K562 (cell line): ENCODE measurements around the gene CNTN2. TPM values are rescaled to one million over a fixed set of nuclear protein-coding genes. Genes with fewer than 3 reads are reported as not detected.

Experiments used
- ATAC-seq: fragments of 200-7000 bp; cut with Tn5 transposase; 3 replicates; pipeline ENCODE4 v1.9.1; 2020; ENCODE audit warnings: moderate library complexity
- BruUV-seq: library from RNA; stranded (reverse); fragments of 400-500 nt; replicated peaks from 2 replicates; lab custom pipeline; 2021; lab: Mats Ljungman, UMichigan
- CTCF ChIA-PET: fragments of 300-600 bp; formaldehyde crosslinking; extraction: SDS; loops from one replicate; lab custom pipeline; 2021; ENCODE audit warnings: low intra/inter-chr PET ratio; lab: Yijun Ruan, JAX
- POLR2A ChIA-PET: fragments of 300-600, 350-650 bp; sonication (Branson Sonifier 250); formaldehyde crosslinking; extraction: SDS; loops from one replicate; lab custom pipeline; 2021; ENCODE audit warnings: antibody characterized with exemption, inconsistent platforms; lab: Yijun Ruan, JAX
- DNase-seq, 4 experiments: peaks; one replicate each; pipeline versions ENCODE4 v3.0.0 to v3.0.0-alpha.2; 2011 to 2018; ENCODE audit warnings: low spot score in 3 of 4, mixed read lengths in 3 of 4; ENCODE audit errors: extremely low read depth in 1 of 4
- FAIRE-seq: peaks from 2 replicates; lab custom pipeline; 2011; peaks lifted over from hg19 to GRCh38; lab: Jason Lieb, UNC
- H2AFZ ChIP-seq: 2 replicates; pipeline ENCODE4 v1.6.0; 2011; ENCODE audit warnings: low read depth, low read length, control low read depth, inconsistent platforms
- H3K27ac ChIP-seq: fragments of 200-600 bp; 3 replicates; pipeline ENCODE4 v1.8.0; 2011; ENCODE audit warnings: low read depth, mild to moderate bottlenecking, control low read depth, inconsistent platforms, low read length, moderate library complexity, mixed read lengths; ENCODE audit errors: extremely low read depth
- H3K27me3 ChIP-seq, 2 experiments: fragments of 300-600 bp in 1 of 2; 2 replicates in 1 of 2; 3 replicates in 1 of 2; pipeline versions ENCODE4 v1.6.0 to v1.8.0; 2011; ENCODE audit warnings: inconsistent platforms in 2 of 2, low read length in 2 of 2, mild to moderate bottlenecking in 1 of 2, mixed read lengths in 1 of 2, moderate library complexity in 1 of 2; ENCODE audit not compliant: control insufficient read depth in 2 of 2, insufficient read depth in 2 of 2
- H3K36me3 ChIP-seq: fragments of 300-600 bp; 3 replicates; pipeline ENCODE4 v1.8.0; 2011; ENCODE audit warnings: mild to moderate bottlenecking, low read length, inconsistent platforms; ENCODE audit not compliant: control insufficient read depth, insufficient read depth
- H3K4me1 ChIP-seq, 2 experiments: fragments of 200-600 bp in 1 of 2; replicated peaks in 1 of 2; 2 replicates in 1 of 2; 3 replicates in 1 of 2; pipeline versions ENCODE4 v1.5.1 to v1.8.0; 2011; ENCODE audit warnings: inconsistent platforms in 2 of 2, low read length in 2 of 2, mild to moderate bottlenecking in 1 of 2, mixed read lengths in 1 of 2, moderate library complexity in 1 of 2; ENCODE audit not compliant: control insufficient read depth in 2 of 2, insufficient read depth in 2 of 2
- H3K4me2 ChIP-seq: 2 replicates; pipeline ENCODE4 v1.6.1; 2011; ENCODE audit warnings: low read length, control low read depth, inconsistent platforms, mixed read lengths; ENCODE audit not compliant: insufficient read depth
- H3K4me3 ChIP-seq: fragments of 200-600 bp; sonication (generic), shearing (Covaris generic); 2 replicates; pipeline ENCODE4 v1.5.1; 2016; ENCODE audit warnings: control low read depth, inconsistent platforms
- H3K79me2 ChIP-seq: fragments of 200-600 bp; 3 replicates; pipeline ENCODE4 v1.8.0; 2011; ENCODE audit warnings: low read length, inconsistent platforms; ENCODE audit not compliant: control insufficient read depth, insufficient read depth
- H3K9ac ChIP-seq, 2 experiments: 2 replicates each; pipeline versions ENCODE4 v1.6.0 to v1.6.1; 2011; ENCODE audit warnings: low read depth in 2 of 2, low read length in 2 of 2, control low read depth in 1 of 2, inconsistent platforms in 1 of 2, mild to moderate bottlenecking in 1 of 2, mixed read lengths in 1 of 2; ENCODE audit not compliant: insufficient read depth in 1 of 2
- H3K9me1 ChIP-seq: one replicate; pipeline ENCODE4 v1.6.0; 2011; ENCODE audit warnings: inconsistent platforms, mild to moderate bottlenecking, low read length, moderate library complexity; ENCODE audit not compliant: control insufficient read depth, insufficient read depth
- H3K9me3 ChIP-seq: replicated peaks from 2 replicates; pipeline ENCODE4 v1.5.1; 2011; ENCODE audit warnings: low read depth, low read length, inconsistent platforms; ENCODE audit not compliant: control insufficient read depth, insufficient read depth
- H4K20me1 ChIP-seq: replicated peaks from 2 replicates; pipeline ENCODE4 v1.6.1; 2011; ENCODE audit warnings: low read length, inconsistent platforms, mixed read lengths; ENCODE audit not compliant: control insufficient read depth, insufficient read depth
- CCNT2 ChIP-seq: IDR thresholded peaks from 2 replicates; pipeline ENCODE4 v1.6.1; 2011; ENCODE audit warnings: borderline replicate concordance, low read depth, mild to moderate bottlenecking, moderate library complexity, mixed read lengths, low read length; ENCODE audit not compliant: insufficient read length; ENCODE audit errors: extremely low read depth
- CHD1 ChIP-seq: fragments of 200-600 bp; sonication (generic); IDR thresholded peaks from one replicate; pipeline ENCODE4 v1.6.1; 2012; ENCODE audit warnings: mild to moderate bottlenecking, moderate library complexity, low read length, inconsistent platforms
- DIDO1 ChIP-seq: fragments of 450-650 bp; IDR thresholded peaks from 2 replicates; pipeline ENCODE4 v1.6.1; 2016; ENCODE audit warnings: low read depth, missing biosample characterization, missing genetic modification characterization
- E2F3 ChIP-seq: fragments of 250-450 bp; sonication (Bioruptor Pico); IDR thresholded peaks from 2 replicates; pipeline ENCODE4 v1.4.0; 2020; ENCODE audit warnings: mild to moderate bottlenecking
- FOXK2 ChIP-seq, 2 experiments: fragments of 450-650 bp; IDR thresholded peaks in 1 of 2; conservative IDR thresholded peaks in 1 of 2; 2 replicates each; pipeline ENCODE4 v1.6.1; 2016; ENCODE audit warnings: low read depth in 2 of 2, mild to moderate bottlenecking in 1 of 2
- HSF4 ChIP-seq: fragments of 250-450 bp; sonication (Bioruptor Pico); IDR thresholded peaks from 2 replicates; pipeline ENCODE4 v2.1.2; 2022; ENCODE audit warnings: mild to moderate bottlenecking, moderate library complexity, borderline replicate concordance
- MCM2 ChIP-seq: fragments of 450-650 bp; IDR thresholded peaks from 2 replicates; pipeline ENCODE4 v1.6.1; 2017; ENCODE audit warnings: low read depth, mild to moderate bottlenecking
- NELFE ChIP-seq: IDR thresholded peaks from 2 replicates; pipeline ENCODE4 v1.6.1; 2011; ENCODE audit warnings: mild to moderate bottlenecking; ENCODE audit not compliant: insufficient read depth, insufficient read length
- NFYB ChIP-seq: IDR thresholded peaks from 2 replicates; pipeline ENCODE4 v1.6.1; 2011; ENCODE audit warnings: mild to moderate bottlenecking, moderate library complexity; ENCODE audit not compliant: insufficient read length; ENCODE audit errors: extremely low read depth
- NR1H2 ChIP-seq: sonication (generic); formaldehyde crosslinking; IDR thresholded peaks from 2 replicates; pipeline ENCODE4 v1.4.0; 2020; ENCODE audit warnings: mild to moderate bottlenecking, missing genetic modification reagents
- PRMT5 ChIP-seq: sonication (generic); formaldehyde crosslinking; IDR thresholded peaks from 2 replicates; pipeline ENCODE4 v1.5.0; 2020; ENCODE audit warnings: missing genetic modification reagents
- ZC3H8 ChIP-seq: fragments of 450-650 bp; IDR thresholded peaks from 2 replicates; pipeline ENCODE4 v1.6.1; 2017
- ZNF146 ChIP-seq: IDR thresholded peaks from one replicate; pipeline ENCODE4 v1.6.1; 2018; ENCODE audit warnings: missing compliant biosample characterization; ENCODE audit not compliant: unreplicated experiment
- ZNF282 ChIP-seq: sonication (generic); formaldehyde crosslinking; IDR thresholded peaks from 2 replicates; pipeline ENCODE4 v1.8.1; 2023; ENCODE audit warnings: missing genetic modification reagents
- ZNF444 ChIP-seq: fragments of 250-450 bp; sonication (Bioruptor Pico); IDR thresholded peaks from 2 replicates; pipeline ENCODE4 v1.4.0; 2020; ENCODE audit warnings: mild to moderate bottlenecking, moderate library complexity
- ZNF717 ChIP-seq: fragments of 250-450 bp; sonication (Bioruptor Pico); IDR thresholded peaks from 2 replicates; pipeline ENCODE4 v1.5.0; 2021
- ZNF75A ChIP-seq: fragments of 450-650 bp; formaldehyde crosslinking; IDR thresholded peaks from 2 replicates; pipeline ENCODE4 v1.4.0; 2020; ENCODE audit warnings: mild to moderate bottlenecking
- ZSCAN32 ChIP-seq: fragments of 450-650 bp; formaldehyde crosslinking; IDR thresholded peaks from 2 replicates; pipeline ENCODE4 v1.4.0; 2020; ENCODE audit warnings: mild to moderate bottlenecking, moderate library complexity
- WGBS: fragments of 100-300 bp; shearing (Covaris generic); methylation state at CpG from one replicate; pipeline ENCODE4 v1.1.6; 2016; ENCODE audit warnings: low coverage, mixed read lengths; ENCODE audit not compliant: insufficient coverage; ENCODE audit errors: missing lambda C conversion rate; 5-methylcytosine and 5-hydroxymethylcytosine counted together
- in situ Hi-C: fragments of 300-500 bp; cut with MboI; formaldehyde crosslinking; loops from 4 replicates; pipeline ENCODE4 v1.15.0; 2018; ENCODE audit warnings: inconsistent platforms, mixed read lengths
- intact Hi-C: fragments of 100-400 bp; cut with micrococcal nuclease; formaldehyde crosslinking; loops from 2 replicates; pipeline ENCODE4 v1.14.2; 2022
- polyA plus RNA-seq, 8 experiments: library from polyadenylated mRNA; depleted of rRNA in 4 of 8; stranded (reverse) in 5 of 8; unstranded in 3 of 8; fragments of >200 nt; fragmentation: Nextera tagmentation in 2 of 8; fragmentation: Illumina TruSeq in 1 of 8; extraction: Ambion mirVana in 2 of 8; extraction: Trizol in 1 of 8; gene quantifications; 2 replicates each; pipeline versions ENCODE4 v1.2.1 to v1.2.3, GENCODE V29; 2011 to 2014; ENCODE audit warnings: inconsistent platforms in 1 of 8, missing spikeins in 1 of 8
- total RNA-seq, 7 experiments: library from RNA; depleted of rRNA in 6 of 7; stranded (reverse); fragments of >200 nt in 6 of 7; fragmentation: Illumina TruSeq in 2 of 7; extraction: Trizol in 2 of 7; gene quantifications; 2 replicates each; pipeline versions ENCODE4 v1.2.1 to v1.2.3, GENCODE V29; 2011 to 2021; ENCODE audit warnings: low replicate concordance in 1 of 7
- TF ChIP-seq, protein P1 (sequence below): sonication (generic); formaldehyde crosslinking; IDR thresholded peaks from 2 replicates; pipeline ENCODE4 v1.9.0; 2022; ENCODE audit warnings: mild to moderate bottlenecking, missing genetic modification reagents
- TF ChIP-seq, protein P2 (sequence below), 3 experiments: fragments of 200-800 bp in 1 of 3; sonication (Bioruptor generic) in 1 of 3; sonication (generic) in 1 of 3; formaldehyde crosslinking in 1 of 3; IDR thresholded peaks; 2 replicates each; pipeline versions ENCODE4 v1.6.1 to v1.8.0; 2016 to 2022; ENCODE audit warnings: mild to moderate bottlenecking in 2 of 3, missing compliant biosample characterization in 2 of 3, missing genetic modification characterization in 2 of 3, missing genetic modification reagents in 1 of 3

Gene CNTN2
- total and polyA plus RNA-seq, 9 of the 15 experiments (the other 6 are each of a cell fraction or from before 2014, with no cell fraction given): not detected

DNA sequence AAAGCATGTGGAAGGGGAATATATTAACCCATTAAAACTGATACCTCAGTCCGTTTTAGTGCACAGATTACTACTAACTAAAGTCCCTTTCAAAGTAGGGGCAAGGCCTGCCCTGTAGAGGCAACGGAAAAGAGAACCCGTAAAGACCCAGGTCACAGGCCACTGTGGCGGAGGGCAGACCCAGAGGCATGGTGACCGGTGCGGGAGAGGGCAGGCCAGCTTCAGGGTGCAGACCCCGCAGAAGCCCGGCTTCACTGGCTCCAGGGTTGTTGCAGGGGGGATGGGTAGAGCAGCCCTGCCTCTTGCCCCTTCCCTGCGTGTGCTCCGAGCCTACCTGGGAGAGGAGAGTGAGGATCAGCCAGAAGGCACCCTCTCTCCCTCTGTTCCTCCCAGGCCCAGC is 17.7 kb downstream of the CNTN2 start:
- 2% methylated on average over 10 of the region's 10 CpGs for WGBS
- Histone ChIP-seq H3K4me2 (no peak overlapping the region), H3K4me1 (peaks cover 0 to 15% of the 10 kb centered on the region in 2 experiments; a peak in 2 of 5 replicates), H3K9me1 (no peaks in the 10 kb centered on the region), H3K79me2 (no peaks in the 10 kb centered on the region), H3K27ac (no peak overlapping the region), H3K4me3 (no peak overlapping the region), H4K20me1 (peaks cover 23% of the 10 kb centered on the region), H3K27me3 (peaks cover 41 to 75% of the 10 kb centered on the region in 2 experiments), H2AFZ (no peak overlapping the region), H3K9ac (no peak overlapping the region), H3K36me3 (no peaks in the 10 kb centered on the region), H3K9me3 (no peaks in the 10 kb centered on the region)
- no peak for ATAC-seq
- CTCF ChIA-PET: interaction anchor here (1.7 to 2.6 kb wide), 3 partner anchors 71 to 253 kb away, joined by 6 to 16 read pairs (median 9); no protein-coding TSS in a partner anchor
- in situ Hi-C loops: loop anchor here (5.0 kb wide), 1 partner anchor 83 kb away; no protein-coding TSS in a partner anchor
- POLR2A ChIA-PET: interaction anchor here (0.6 to 1.3 kb wide), 3 partner anchors 12 to 125 kb away, joined by 3 read pairs; no protein-coding TSS in a partner anchor
- no peak for DNase-seq
- TF ChIP-seq ZC3H8 (no peak), E2F3 (no peak), ZNF75A (CRISPR knock-in tag) (no peak), PRMT5 (CRISPR knock-in tag) (no peak), ZSCAN32 (CRISPR knock-in tag) (no peak), CCNT2 (no peak), NELFE (no peak), ZNF444 (CRISPR knock-in tag) (no peak), MCM2 (no peak), ZNF282 (no peak), NFYB (no peak), DIDO1 (tag) (no peak), ZNF146 (CRISPR knock-in tag) (no peak), NR1H2 (CRISPR knock-in tag) (no peak), CHD1 (no peak), FOXK2 (conservative IDR thresholded peaks at IDR 0.05 in 1 of 2, IDR thresholded peaks at IDR 0.05 in 1 of 2; ENCODE audit: low read depth in 2 of 2) (no peak), HSF4 (no peak), ZNF717 (CRISPR knock-in tag) (no peak)
- TF ChIP-seq, protein P1, sequence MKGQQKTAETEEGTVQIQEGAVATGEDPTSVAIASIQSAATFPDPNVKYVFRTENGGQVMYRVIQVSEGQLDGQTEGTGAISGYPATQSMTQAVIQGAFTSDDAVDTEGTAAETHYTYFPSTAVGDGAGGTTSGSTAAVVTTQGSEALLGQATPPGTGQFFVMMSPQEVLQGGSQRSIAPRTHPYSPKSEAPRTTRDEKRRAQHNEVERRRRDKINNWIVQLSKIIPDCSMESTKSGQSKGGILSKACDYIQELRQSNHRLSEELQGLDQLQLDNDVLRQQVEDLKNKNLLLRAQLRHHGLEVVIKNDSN (CRISPR knock-in tag): no peak
- TF ChIP-seq, protein P2, sequence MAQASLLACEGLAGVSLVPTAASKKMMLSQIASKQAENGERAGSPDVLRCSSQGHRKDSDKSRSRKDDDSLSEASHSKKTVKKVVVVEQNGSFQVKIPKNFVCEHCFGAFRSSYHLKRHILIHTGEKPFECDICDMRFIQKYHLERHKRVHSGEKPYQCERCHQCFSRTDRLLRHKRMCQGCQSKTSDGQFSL (CRISPR knock-in tag; IDR thresholded peaks at IDR 0.05): no peak
- TF ChIP-seq, protein P2 (tag; IDR thresholded peaks at IDR 0.05): no peak
- no peak for FAIRE-seq
- BruUV-seq: no TSS peak
- intact Hi-C loops: loop anchor here (1.0 to 10.0 kb wide), 3 partner anchors 71 to 256 kb away; no protein-coding TSS in a partner anchor
